ENCODE measurements around the gene FOXP4. TPM values are rescaled to one million over a fixed set of nuclear protein-coding genes. Genes with fewer than 3 reads are reported as not detected.

FOXP4 gene
- total RNA-seq, 1 donor from 2014 or later, result 29.9 TPM

DNA sequence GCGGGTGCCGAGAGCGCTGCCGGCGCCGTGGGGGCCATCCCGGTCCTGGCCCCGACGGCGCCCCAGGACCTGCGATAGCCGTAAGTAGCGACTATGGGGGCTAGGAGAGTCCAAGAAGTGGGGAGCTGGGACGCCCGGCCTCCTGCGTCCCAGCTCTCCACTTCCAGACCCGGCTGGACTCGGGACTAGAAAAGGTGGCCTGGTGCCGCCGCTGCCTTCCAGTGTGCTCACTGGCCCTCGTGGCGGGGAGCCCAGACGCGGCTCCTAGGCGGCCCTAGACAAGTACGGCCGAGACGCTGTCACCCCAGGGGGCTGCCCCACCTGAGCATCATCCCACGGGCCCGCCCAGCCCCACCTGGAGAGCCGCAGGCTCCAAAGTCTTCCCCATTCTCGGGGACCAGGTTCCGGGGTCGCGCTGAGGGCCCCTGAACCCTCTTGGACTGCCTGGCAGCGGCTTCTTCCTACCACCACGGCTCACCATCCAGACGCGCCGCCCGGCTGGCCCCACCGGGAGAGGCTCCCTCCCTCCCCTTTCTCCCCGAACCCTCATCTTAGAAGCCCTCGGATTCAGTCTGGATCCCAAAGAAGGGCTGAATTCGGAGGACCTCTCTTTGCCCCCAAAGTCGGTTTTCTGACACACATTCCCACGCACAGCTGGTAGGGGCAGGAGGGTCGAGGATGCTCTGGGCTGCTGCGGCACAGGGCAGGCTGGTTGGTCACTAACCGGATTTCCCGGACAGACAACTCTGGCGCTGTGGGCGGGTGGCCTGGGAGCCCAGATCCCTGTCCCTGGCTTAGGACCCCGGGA, 91.2 kb downstream of the FOXP4 start:
- peaks cover 24% of the 10 kb centered on the region for H3K27me3 ChIP-seq
- ATAC-seq, result peak; percentile 2
- no peak for DNase-seq

DNA sequence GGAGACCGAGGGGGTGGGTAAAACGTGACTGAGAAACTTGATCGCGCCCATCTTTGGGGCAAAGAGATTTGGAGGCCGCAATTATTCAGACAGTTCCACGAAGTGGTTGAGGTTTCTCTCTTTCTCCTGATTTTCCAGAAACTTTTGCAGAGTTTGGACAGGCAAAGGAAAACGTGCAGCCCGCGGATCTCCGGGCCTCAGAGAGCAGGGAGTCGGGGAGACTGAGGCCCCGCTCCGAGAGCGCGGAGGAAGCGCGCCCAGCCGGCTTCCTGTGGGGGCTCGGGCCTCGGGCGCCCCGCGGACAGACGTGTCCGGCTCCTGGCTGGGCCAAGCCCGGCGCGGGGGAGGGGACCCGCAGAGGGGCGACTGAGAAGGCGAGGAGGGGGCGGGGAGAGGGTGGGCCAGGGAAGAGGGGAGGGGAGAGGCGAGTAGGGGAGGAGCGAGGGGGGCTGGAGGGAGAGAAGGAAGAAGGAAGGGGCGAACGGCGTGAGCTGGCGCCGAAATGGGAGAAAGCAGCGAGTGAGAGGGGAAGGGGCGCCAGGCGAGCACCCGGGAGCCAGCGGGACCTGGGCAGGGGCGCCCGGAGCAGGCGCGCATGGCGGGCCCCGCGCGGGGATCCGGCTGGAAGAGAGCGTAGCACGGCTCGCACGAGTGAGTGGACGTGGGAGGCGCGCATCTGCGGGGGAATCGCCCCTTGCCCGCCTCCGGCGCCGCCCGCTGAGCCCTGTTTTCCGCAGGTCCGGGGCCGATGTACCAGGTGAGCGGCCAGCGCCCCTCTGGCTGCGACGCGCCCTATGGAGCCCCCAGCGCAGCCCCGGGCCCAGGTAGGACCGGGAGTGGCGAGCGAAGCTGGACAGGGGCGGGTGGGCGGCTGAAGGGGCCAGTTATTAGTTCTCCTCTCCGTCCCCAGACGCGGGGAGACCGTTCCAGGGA, 92.1 kb downstream of the FOXP4 start, which contains the start of gene MDFI:
MDFI (plus strand) TSS at position 467 of the 933 bp plus-strand sequence; CDS start at position 749, 282 bp downstream.
- peaks cover 24% of the 10 kb centered on the region for H3K27me3 ChIP-seq
- no peak for ATAC-seq
- intact Hi-C loops (cut with DNase I), result no loop called here
- H3K9me3 ChIP-seq, result no peaks in the 10 kb centered on the region
- TF ChIP-seq, protein P1, sequence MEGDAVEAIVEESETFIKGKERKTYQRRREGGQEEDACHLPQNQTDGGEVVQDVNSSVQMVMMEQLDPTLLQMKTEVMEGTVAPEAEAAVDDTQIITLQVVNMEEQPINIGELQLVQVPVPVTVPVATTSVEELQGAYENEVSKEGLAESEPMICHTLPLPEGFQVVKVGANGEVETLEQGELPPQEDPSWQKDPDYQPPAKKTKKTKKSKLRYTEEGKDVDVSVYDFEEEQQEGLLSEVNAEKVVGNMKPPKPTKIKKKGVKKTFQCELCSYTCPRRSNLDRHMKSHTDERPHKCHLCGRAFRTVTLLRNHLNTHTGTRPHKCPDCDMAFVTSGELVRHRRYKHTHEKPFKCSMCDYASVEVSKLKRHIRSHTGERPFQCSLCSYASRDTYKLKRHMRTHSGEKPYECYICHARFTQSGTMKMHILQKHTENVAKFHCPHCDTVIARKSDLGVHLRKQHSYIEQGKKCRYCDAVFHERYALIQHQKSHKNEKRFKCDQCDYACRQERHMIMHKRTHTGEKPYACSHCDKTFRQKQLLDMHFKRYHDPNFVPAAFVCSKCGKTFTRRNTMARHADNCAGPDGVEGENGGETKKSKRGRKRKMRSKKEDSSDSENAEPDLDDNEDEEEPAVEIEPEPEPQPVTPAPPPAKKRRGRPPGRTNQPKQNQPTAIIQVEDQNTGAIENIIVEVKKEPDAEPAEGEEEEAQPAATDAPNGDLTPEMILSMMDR (IDR thresholded peaks at IDR 0.05), result no peak
- peak within 1 kb of the TSS; percentile 78 for H3K27ac ChIP-seq
- H3K36me3 ChIP-seq, result no peaks in the 10 kb centered on the region
- H3K4me3 ChIP-seq, result peak within 1 kb of the TSS; percentile 56
- DNase-seq, result no peak
- H3K4me1 ChIP-seq, result peaks cover 34% of the 10 kb centered on the region

More for the DNA sequence above, 91.2 kb downstream of the FOXP4 start:
- peaks cover 27% of the 10 kb centered on the region for H3K4me1 ChIP-seq
- TF ChIP-seq, protein P1 (IDR thresholded peaks at IDR 0.05), result no peak
- no peaks in the 10 kb centered on the region for H3K9me3 ChIP-seq
- peak overlapping the region; percentile 78 for H3K27ac ChIP-seq
- H3K36me3 ChIP-seq, result no peaks in the 10 kb centered on the region
- intact Hi-C loops (cut with DNase I), result no loop called here
- peak overlapping the region; percentile 56 for H3K4me3 ChIP-seq

DNA sequence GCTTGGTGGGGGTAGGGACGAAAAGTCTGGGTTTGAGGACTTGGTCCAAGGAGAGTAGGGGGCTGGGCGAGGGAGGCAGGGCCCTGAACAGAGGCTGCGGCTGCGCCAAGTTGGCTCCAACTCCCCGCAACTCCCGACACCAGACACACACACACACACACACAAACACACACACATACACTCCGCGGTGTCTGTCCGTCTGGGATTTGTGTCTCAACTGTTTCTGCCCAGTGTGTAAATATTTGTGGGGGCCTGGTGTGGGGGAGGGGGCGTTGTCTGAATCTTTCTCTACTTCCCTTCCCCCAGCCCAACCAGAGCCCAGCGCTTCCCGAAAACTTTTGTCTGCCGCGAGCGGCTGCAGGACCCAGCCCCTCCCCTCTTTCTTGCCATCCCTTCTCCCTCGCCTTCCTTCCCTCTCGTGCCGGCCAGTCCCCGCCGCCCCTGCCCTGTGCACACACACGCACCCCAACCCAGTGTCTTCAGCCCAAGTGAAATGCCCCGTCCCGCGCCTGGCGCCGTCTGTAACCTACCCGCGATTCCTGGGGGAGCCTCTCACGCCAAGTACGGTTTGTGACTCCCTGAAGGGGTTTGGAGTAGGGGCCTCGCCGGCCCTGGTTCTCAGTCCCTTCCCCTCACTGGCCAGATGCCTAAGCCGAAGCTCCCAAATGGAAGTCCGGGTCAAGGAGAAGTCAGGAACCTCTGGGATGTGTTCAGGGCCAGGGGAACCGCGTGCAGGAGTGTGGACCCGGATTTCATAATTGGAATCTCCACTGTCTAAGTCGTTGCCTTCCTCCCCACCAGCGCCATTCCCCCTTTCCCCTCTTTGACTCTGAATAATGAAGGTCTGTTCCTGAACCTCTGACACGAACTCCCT, 93.0 kb downstream of the FOXP4 start:
- no peak for DNase-seq

DNA sequence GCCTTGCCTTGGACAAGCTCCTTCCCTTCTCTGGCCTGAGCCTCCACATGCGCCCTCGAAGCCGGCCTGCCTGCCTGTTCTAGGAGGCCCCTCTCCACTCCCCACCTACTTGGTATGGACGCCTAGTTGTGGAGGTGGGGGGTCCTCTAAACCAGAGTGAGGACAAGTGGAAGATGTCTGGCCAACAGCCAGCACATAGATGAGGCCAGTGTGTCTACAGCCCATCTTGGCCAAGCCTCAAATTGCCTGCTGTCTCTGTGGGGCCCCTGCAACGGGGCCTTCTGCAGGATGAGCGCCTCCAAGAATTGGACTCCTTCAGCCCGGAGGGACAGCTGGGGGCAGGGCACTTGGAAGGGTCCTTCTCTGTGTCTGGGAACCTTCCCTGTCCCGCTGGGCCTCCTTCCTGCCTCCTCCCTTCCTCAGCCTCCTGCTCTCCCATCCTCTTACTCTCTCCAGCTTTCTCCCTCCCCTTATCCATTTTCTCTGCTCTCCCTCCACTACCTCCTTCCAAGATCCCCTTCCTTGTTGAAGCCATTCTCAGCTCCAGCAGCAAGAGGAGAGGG, 93.7 kb downstream of the FOXP4 start:
- TF ChIP-seq, protein P1 (IDR thresholded peaks at IDR 0.05), result no peak
- ATAC-seq (no peak), DNase-seq (peak; percentile 32)
- H3K27me3 ChIP-seq, result peaks cover 24% of the 10 kb centered on the region
- peaks cover 27% of the 10 kb centered on the region for H3K4me1 ChIP-seq
- no peaks in the 10 kb centered on the region for H3K9me3 ChIP-seq
- no peak overlapping the region for H3K4me3 ChIP-seq
- intact Hi-C loops (cut with DNase I), result no loop called here
- no peak overlapping the region for H3K27ac ChIP-seq
- no peaks in the 10 kb centered on the region for H3K36me3 ChIP-seq

More for the DNA sequence above, 93.0 kb downstream of the FOXP4 start:
- Histone ChIP-seq H3K27me3 (peaks cover 24% of the 10 kb centered on the region), H3K4me3 (peak overlapping the region; percentile 56), H3K36me3 (no peaks in the 10 kb centered on the region), H3K9me3 (no peaks in the 10 kb centered on the region), H3K27ac (peak overlapping the region; percentile 78), H3K4me1 (peaks cover 34% of the 10 kb centered on the region)
- intact Hi-C loops (cut with DNase I), result no loop called here
- TF ChIP-seq, protein P1 (IDR thresholded peaks at IDR 0.05), result no peak
- ATAC-seq, result peak; percentile 4
